SK-N-MC (cell line): ENCODE results near the gene FBLN2.

Experiments used
- DNase-seq: peaks from one replicate; pipeline ENCODE4 v3.0.0-alpha.2; 2011; ENCODE audit warnings: low read depth, low spot score
- H3K27ac ChIP-seq: fragments of 200-600 bp; sonication (generic); 2 replicates; pipeline ENCODE4 v1.5.1; 2016; ENCODE audit warnings: mixed run types
- H3K36me3 ChIP-seq: fragments of 200-600 bp; sonication (generic); 2 replicates; pipeline ENCODE4 v1.6.1; 2017; ENCODE audit warnings: antibody characterized with exemption, low read length, mixed read lengths; ENCODE audit not compliant: insufficient read depth
- H3K4me3 ChIP-seq: fragments of 200-600 bp; sonication (generic); 2 replicates; pipeline ENCODE4 v1.5.1; 2016
- H3K9ac ChIP-seq: fragments of 200-600 bp; sonication (generic); 2 replicates; pipeline ENCODE4 v1.8.0; 2017; ENCODE audit warnings: mixed run types, mixed read lengths; ENCODE audit not compliant: insufficient read length
- H3K9me3 ChIP-seq: fragments of 200-600 bp; sonication (generic); 2 replicates; pipeline ENCODE4 v1.6.1; 2017; ENCODE audit warnings: low read depth, mild to moderate bottlenecking, antibody characterized with exemption, low read length, moderate library complexity, mixed read lengths
- EZH2 ChIP-seq: fragments of 200-600 bp; sonication (generic); IDR thresholded peaks from one replicate; pipeline ENCODE4 v1.6.1; 2017; ENCODE audit warnings: antibody characterized with exemption
- FOXP2 ChIP-seq: optimal IDR thresholded peaks from 2 replicates; pipeline ENCODE3; 2011; ENCODE audit warnings: mild to moderate bottlenecking, moderate library complexity; ENCODE audit not compliant: insufficient read depth; ENCODE audit errors: extremely low read length, control extremely low read depth
- POLR2AphosphoS5 ChIP-seq: IDR thresholded peaks from 2 replicates; pipeline ENCODE4 v1.6.1; 2012; ENCODE audit warnings: mild to moderate bottlenecking, low read depth, low read length, borderline replicate concordance

Gene FBLN2

GRCh38 chr3:13645801-13646637, 97.1 kb downstream of the FBLN2 start:
- Histone ChIP-seq H3K9me3 (no peaks in the 10 kb centered on the region), H3K27ac (no peak overlapping the region), H3K36me3 (no peaks in the 10 kb centered on the region), H3K4me3 (no peak overlapping the region), H3K9ac (no peak overlapping the region)
- no peak for TF ChIP-seq EZH2
- no peak for TF ChIP-seq POLR2AphosphoS5
- no peak for TF ChIP-seq FOXP2
- DNase-seq, result no peak

DNA sequence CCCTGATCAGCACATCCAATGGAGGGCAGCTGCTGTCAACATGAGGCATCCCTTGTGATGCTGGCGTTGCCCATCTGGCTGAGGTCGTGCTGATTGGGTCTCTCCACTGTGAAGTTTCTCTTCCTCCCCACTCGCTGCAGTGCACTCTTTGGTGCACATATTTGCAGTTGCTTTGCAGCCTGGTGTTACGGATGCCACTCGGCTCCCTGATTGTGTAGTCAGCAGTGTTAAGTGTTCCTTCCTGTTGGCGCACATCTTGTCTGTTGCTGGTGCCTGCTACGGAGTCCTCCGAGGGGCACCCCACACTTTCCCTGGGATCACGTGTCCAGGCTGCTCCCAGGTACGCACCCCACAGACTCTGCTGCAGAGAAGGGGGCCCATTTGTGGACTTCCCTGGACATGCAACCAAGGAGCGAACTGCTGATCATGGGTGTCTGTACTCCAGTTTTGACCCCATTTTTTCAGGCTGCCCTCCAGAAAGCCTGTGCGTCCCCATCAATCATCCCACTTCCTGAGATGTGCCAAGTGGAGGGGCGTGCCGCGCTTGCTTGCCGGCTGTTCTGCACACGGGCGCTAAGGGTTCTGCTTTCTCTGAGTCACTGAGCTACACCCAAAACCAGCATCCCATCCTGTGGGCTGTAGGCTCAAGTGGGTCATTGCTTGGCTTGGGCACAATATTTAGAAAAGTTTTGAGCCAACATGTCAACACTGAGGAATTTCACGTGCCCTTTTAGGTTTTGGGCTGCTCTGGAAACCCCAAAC, 98.6 kb downstream of the FBLN2 start:
- H3K36me3 ChIP-seq, result no peaks in the 10 kb centered on the region
- no peak for TF ChIP-seq FOXP2
- TF ChIP-seq POLR2AphosphoS5, result no peak
- TF ChIP-seq EZH2, result no peak
- no peak for DNase-seq
- H3K9me3 ChIP-seq, result no peaks in the 10 kb centered on the region
- no peak overlapping the region for H3K4me3 ChIP-seq
- H3K9ac ChIP-seq, result no peak overlapping the region
- H3K27ac ChIP-seq, result no peak overlapping the region

- no peaks in the 10 kb centered on the region for H3K36me3 ChIP-seq
- H3K9ac ChIP-seq, result no peak overlapping the region
- TF ChIP-seq POLR2AphosphoS5, result no peak
- TF ChIP-seq EZH2, result no peak
- TF ChIP-seq FOXP2, result no peak
- DNase-seq, result peak; percentile 1
- H3K27ac ChIP-seq, result no peak overlapping the region
- no peak overlapping the region for H3K4me3 ChIP-seq
- no peaks in the 10 kb centered on the region for H3K9me3 ChIP-seq
Observed at GRCh38 chr3:13648060-13649001, 99.4 kb downstream of the FBLN2 start.

DNA sequence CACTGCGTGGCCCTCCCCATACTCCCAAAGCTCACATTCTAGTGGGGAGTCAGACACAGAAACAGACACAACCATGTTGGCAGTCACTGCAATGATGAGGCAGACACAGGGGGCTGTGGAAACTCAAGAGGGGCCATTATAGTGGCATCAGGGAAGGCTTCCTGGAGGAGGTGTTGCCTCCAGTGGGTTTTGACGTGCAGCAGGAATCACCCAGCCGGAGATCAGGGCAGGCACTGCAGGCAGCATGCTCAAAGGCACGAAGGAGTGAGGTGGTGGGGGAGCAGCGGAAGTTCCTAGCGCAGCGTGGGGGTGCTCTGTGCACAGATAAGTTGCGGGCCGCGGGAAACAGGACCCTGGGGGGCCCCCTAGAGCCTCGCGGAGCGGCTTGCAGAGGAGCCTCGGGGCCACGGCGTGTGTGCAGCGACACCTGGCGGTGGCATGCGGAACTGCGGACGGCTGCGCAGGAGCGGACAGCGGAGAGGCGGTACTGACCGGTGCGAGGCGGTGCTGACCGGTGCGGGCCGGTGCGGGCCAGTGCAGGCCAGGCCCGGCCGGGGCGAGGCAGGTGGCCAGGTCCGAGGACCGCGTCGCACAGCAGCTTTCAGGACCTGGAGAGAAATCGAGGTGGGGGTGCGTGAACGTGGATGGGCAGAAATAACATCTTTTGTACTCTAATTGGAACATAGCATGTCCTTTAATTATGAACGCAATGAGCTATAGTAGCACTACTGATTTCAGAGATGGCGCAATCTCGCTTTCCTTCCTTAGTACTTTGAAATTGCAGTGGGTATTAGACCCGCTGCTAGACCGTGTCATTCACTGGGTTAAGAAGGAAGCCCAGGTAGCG, 101.5 kb downstream of the FBLN2 start:
- Histone ChIP-seq H3K36me3 (no peaks in the 10 kb centered on the region), H3K9me3 (no peaks in the 10 kb centered on the region), H3K27ac (no peak overlapping the region), H3K4me3 (no peak overlapping the region), H3K9ac (no peak overlapping the region)
- no peak for TF ChIP-seq EZH2
- DNase-seq, result no peak

DNA sequence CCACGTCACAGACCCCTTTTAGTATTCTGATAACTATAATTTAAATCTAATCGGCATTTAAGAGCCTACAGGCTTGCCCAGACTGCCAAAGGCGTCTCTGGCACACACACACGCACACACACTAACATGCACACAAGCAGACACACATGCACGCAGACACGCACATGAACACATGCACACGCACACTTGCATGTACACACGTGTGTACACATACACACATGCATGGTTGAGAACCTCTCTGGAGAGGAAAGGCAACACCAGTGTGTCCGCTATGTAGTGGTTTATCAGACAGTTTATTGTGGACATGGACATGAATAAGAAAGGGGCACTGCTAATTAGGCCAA, 102.1 kb downstream of the FBLN2 start:
- H3K9me3 ChIP-seq, result no peaks in the 10 kb centered on the region
- H3K4me3 ChIP-seq, result no peak overlapping the region
- no peaks in the 10 kb centered on the region for H3K36me3 ChIP-seq
- DNase-seq, result no peak
- no peak overlapping the region for H3K9ac ChIP-seq
- TF ChIP-seq EZH2 (no peak), POLR2AphosphoS5 (no peak), FOXP2 (no peak)
- H3K27ac ChIP-seq, result no peak overlapping the region

DNA sequence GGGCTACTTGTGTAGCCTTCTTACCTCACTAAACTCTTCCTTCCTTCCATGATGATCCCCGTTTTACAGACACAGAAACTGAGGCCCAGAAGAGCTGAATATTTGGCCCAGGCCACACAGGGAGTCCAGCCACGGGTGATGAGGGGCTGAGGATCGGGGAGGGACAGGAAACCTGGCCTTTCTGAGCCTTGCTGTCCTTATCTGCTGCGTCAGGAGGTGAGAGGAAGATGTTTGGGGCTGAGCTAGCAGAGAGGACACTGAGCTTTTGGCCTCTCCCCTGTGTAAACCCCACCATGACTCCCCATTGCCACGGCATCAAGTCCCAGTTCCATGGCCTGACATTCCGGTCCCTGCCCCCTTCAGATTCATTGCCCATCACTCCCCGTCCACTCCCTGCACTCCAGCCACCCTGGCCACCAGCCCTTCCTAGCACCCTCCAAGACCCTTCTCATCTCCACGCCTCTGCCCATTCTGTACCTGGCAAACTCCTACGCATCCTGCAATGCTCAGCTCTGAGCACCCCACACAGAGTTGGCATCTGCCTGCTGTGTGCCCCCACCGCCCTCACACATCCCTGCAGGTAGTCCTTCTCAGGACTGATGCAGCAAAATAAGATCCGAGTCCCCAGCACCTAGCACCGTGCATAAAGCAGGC, 103.0 kb downstream of the FBLN2 start:
- H3K27ac ChIP-seq, result no peak overlapping the region
- H3K4me3 ChIP-seq, result no peak overlapping the region
- no peaks in the 10 kb centered on the region for H3K9me3 ChIP-seq
- TF ChIP-seq POLR2AphosphoS5 (no peak), EZH2 (no peak), FOXP2 (no peak)
- no peak for DNase-seq
- H3K9ac ChIP-seq, result no peak overlapping the region
- H3K36me3 ChIP-seq, result no peaks in the 10 kb centered on the region

GRCh38 chr3:13652728-13653127, 103.8 kb downstream of the FBLN2 start:
- Histone ChIP-seq H3K9ac (no peak overlapping the region), H3K27ac (no peak overlapping the region), H3K9me3 (no peaks in the 10 kb centered on the region), H3K4me3 (no peak overlapping the region), H3K36me3 (no peaks in the 10 kb centered on the region)
- TF ChIP-seq POLR2AphosphoS5 (no peak), EZH2 (no peak), FOXP2 (no peak)
- no peak for DNase-seq
